Tibial nerve (tissue), 4 donors: ENCODE results near the gene ACRV1. TPM values are rescaled to one million over a fixed set of nuclear protein-coding genes. Genes with fewer than 3 reads are reported as not detected.

Source experiments
- DNase-seq, 2 donors: peaks; one replicate each; pipeline ENCODE4 v3.0.0-alpha.2; 2019; ENCODE audit warnings: low spot score in 2 of 2
- H3K27ac ChIP-seq, 4 donors: fragments of 200-600 bp; sonication (generic) in 3 of 4; one replicate each; pipeline ENCODE4 v1.5.1; 2017 to 2019; ENCODE audit warnings: mild to moderate bottlenecking in 1 of 4
- H3K27me3 ChIP-seq, 2 donors: fragments of 200-600 bp; sonication (generic) in 1 of 2; one replicate each; pipeline versions ENCODE4 v1.5.1 to v1.6.0; 2017 to 2019
- H3K36me3 ChIP-seq, 3 donors: fragments of 200-600 bp; sonication (generic); one replicate each; pipeline ENCODE4 v1.5.1; 2018 to 2019
- H3K4me1 ChIP-seq, 4 donors: fragments of 200-600 bp; sonication (generic) in 3 of 4; one replicate each; pipeline ENCODE4 v1.5.1; 2017 to 2019
- H3K4me3 ChIP-seq, 4 donors: fragments of 200-600 bp; sonication (generic) in 3 of 4; one replicate each; pipeline ENCODE4 v1.5.1; 2017 to 2019; ENCODE audit warnings: mild to moderate bottlenecking in 1 of 4, moderate library complexity in 1 of 4
- H3K9me3 ChIP-seq, 4 donors: fragments of 200-600 bp; sonication (generic) in 3 of 4; one replicate each; pipeline ENCODE4 v1.5.1; 2017 to 2019
- CTCF ChIP-seq, 5 experiments: fragments of 200-600 bp in 3 of 5; fragments of 450-650 bp in 2 of 5; sonication (generic) in 3 of 5; IDR thresholded peaks; one replicate each; pipeline ENCODE4 v1.5.1; 2016 to 2019; ENCODE audit warnings: antibody characterized with exemption in 5 of 5, mild to moderate bottlenecking in 3 of 5, moderate library complexity in 2 of 5
- EP300 ChIP-seq, 2 donors: sonication (generic); formaldehyde crosslinking; IDR thresholded peaks; one replicate each; pipeline ENCODE4 v1.6.1; 2017; ENCODE audit warnings: antibody characterized with exemption in 2 of 2, mild to moderate bottlenecking in 1 of 2
- POLR2A ChIP-seq, 2 donors: fragments of 450-650 bp; IDR thresholded peaks; one replicate each; pipeline ENCODE4 v1.6.1; 2017; ENCODE audit warnings: antibody characterized with exemption in 2 of 2, mild to moderate bottlenecking in 2 of 2, moderate library complexity in 2 of 2
- WGBS, 2 donors: methylation state at CpG; one replicate each; pipeline ENCODE4 v1.1.5; 2018; 5-methylcytosine and 5-hydroxymethylcytosine counted together
- total RNA-seq, 4 donors: library from RNA; depleted of rRNA; stranded (reverse); fragments of >200 nt; gene quantifications; one replicate each; pipeline ENCODE4 v1.1.0, GENCODE V29; 2016

Gene ACRV1
- total RNA-seq, 4 donors from 2014 or later = not detected

GRCh38 chr11:125667151-125667550 lies 13.5 kb downstream of the ACRV1 start:
- no peak for DNase-seq
- WGBS, 2 donors = 94 to 99% methylated on average over 2 of the region's 2 CpGs
- H3K27me3 ChIP-seq = no peaks in the 10 kb centered on the region
- no peak overlapping the region for H3K27ac ChIP-seq
- TF ChIP-seq EP300 (IDR thresholded peaks at IDR 0.05) = no peak
- no peaks in the 10 kb centered on the region for H3K36me3 ChIP-seq
- peaks cover 0 to 12% (median 4%) of the 10 kb centered on the region in 4 donors for H3K9me3 ChIP-seq
- H3K4me3 ChIP-seq = no peak overlapping the region
- no peaks in the 10 kb centered on the region for H3K4me1 ChIP-seq

- no peak for DNase-seq
- Histone ChIP-seq H3K36me3 (no peaks in the 10 kb centered on the region), H3K4me3 (no peak overlapping the region), H3K27ac (no peak overlapping the region), H3K4me1 (no peaks in the 10 kb centered on the region), H3K27me3 (no peaks in the 10 kb centered on the region), H3K9me3 (peaks cover 0 to 12% (median 4%) of the 10 kb centered on the region in 4 donors)
- 94 to 97% methylated on average over 3 of the region's 3 CpGs for WGBS, 2 donors
- TF ChIP-seq POLR2A (IDR thresholded peaks at IDR 0.05) = no peak
These were observed 16.7 kb downstream of the ACRV1 start for GRCh38 chr11:125663910-125664309.

GRCh38 chr11:125662689-125663088 lies 18.0 kb downstream of the ACRV1 start:
- no peaks in the 10 kb centered on the region for H3K4me1 ChIP-seq
- H3K36me3 ChIP-seq = no peaks in the 10 kb centered on the region
- H3K4me3 ChIP-seq = no peak overlapping the region
- no peak for DNase-seq
- 92 to 99% methylated on average over 2 of the region's 2 CpGs for WGBS, 2 donors
- H3K27me3 ChIP-seq = no peaks in the 10 kb centered on the region
- peaks cover 0 to 12% (median 4%) of the 10 kb centered on the region in 4 donors for H3K9me3 ChIP-seq
- TF ChIP-seq CTCF (IDR thresholded peaks at IDR 0.05) (no peak), EP300 (IDR thresholded peaks at IDR 0.05) (no peak), POLR2A (IDR thresholded peaks at IDR 0.05) (no peak)
- no peak overlapping the region for H3K27ac ChIP-seq

- H3K27ac ChIP-seq = no peak overlapping the region
- H3K36me3 ChIP-seq = no peaks in the 10 kb centered on the region
- H3K9me3 ChIP-seq = no peaks in the 10 kb centered on the region
- WGBS, 2 donors = 92 to 93% methylated on average over 6 of the region's 6 CpGs
- H3K4me1 ChIP-seq = no peaks in the 10 kb centered on the region
- TF ChIP-seq POLR2A (IDR thresholded peaks at IDR 0.05) (no peak), EP300 (IDR thresholded peaks at IDR 0.05) (no peak), CTCF (IDR thresholded peaks at IDR 0.05) (no peak)
- H3K27me3 ChIP-seq = no peaks in the 10 kb centered on the region
- no peak overlapping the region for H3K4me3 ChIP-seq
- DNase-seq = no peak
These were observed 31.0 kb downstream of the ACRV1 start for GRCh38 chr11:125649465-125650166.

- Histone ChIP-seq H3K9me3 (no peaks in the 10 kb centered on the region), H3K27ac (no peak overlapping the region), H3K27me3 (no peaks in the 10 kb centered on the region), H3K4me1 (no peaks in the 10 kb centered on the region), H3K36me3 (no peaks in the 10 kb centered on the region), H3K4me3 (no peak overlapping the region)
- TF ChIP-seq EP300 (IDR thresholded peaks at IDR 0.05) = no peak
- TF ChIP-seq POLR2A (IDR thresholded peaks at IDR 0.05) = no peak
- no peak for TF ChIP-seq CTCF (IDR thresholded peaks at IDR 0.05)
- no peak for DNase-seq
- WGBS, 2 donors = 93 to 94% methylated on average over 3 of the region's 3 CpGs
These were observed 34.8 kb downstream of the ACRV1 start for GRCh38 chr11:125645871-125646270.

GRCh38 chr11:125638315-125638714 lies 42.3 kb downstream of the ACRV1 start:
- H3K36me3 ChIP-seq = peaks cover 0 to 7% (median 0%) of the 10 kb centered on the region in 3 donors
- no peaks in the 10 kb centered on the region for H3K4me1 ChIP-seq
- no peak for TF ChIP-seq POLR2A (IDR thresholded peaks at IDR 0.05)
- no peak for TF ChIP-seq CTCF (IDR thresholded peaks at IDR 0.05)
- no peak for TF ChIP-seq EP300 (IDR thresholded peaks at IDR 0.05)
- H3K27me3 ChIP-seq = no peaks in the 10 kb centered on the region
- no peaks in the 10 kb centered on the region for H3K9me3 ChIP-seq
- H3K27ac ChIP-seq = no peak overlapping the region
- 81 to 97% methylated on average over 1 of the region's 1 CpG for WGBS, 2 donors
- H3K4me3 ChIP-seq = no peak overlapping the region
- DNase-seq = no peak
